Stimulated activated CD8-positive, alpha-beta memory T cell treated with anti-CD3 and anti-CD28 coated beads, Interleukin-4, amount 100 ng/mL, for 1 hour (primary cell): ENCODE data around the gene NKAIN1.
"Not testable (repeated sequence)": the region's sequence is repeated elsewhere in the genome, so short reads cannot be mapped to it uniquely, and the experiment has no call there.

ENCODE experiments used
- DNase-seq, 2 donors: peaks; one replicate each; pipeline ENCODE4 v3.0.0-alpha.2; 2020; ENCODE audit warnings: low read depth in 2 of 2, low spot score in 1 of 2

NKAIN1 gene

GRCh38 chr1:31239653-31240241, at the start of gene NKAIN1:
Gene NKAIN1, minus strand, starts transcription at chr1:31239887. Its CDS starts 340 bp downstream, at chr1:31239547.
- DNase-seq, result no peak

GRCh38 chr1:31289021-31289420, 49.3 kb upstream of the NKAIN1 start:
- DNase-seq, result no peak

- not testable (repeated sequence) for DNase-seq
These were observed 48.1 kb upstream of the NKAIN1 start for GRCh38 chr1:31287791-31288190.

GRCh38 chr1:31282426-31282825, 42.7 kb upstream of the NKAIN1 start:
- DNase-seq, result not testable (repeated sequence)

GRCh38 chr1:31273619-31274018, 33.9 kb upstream of the NKAIN1 start:
- no peak for DNase-seq

- DNase-seq, result no peak
These were observed 32.7 kb upstream of the NKAIN1 start for GRCh38 chr1:31272369-31272768.

- no peak for DNase-seq
These were observed 26.9 kb upstream of the NKAIN1 start for GRCh38 chr1:31266547-31266946.

GRCh38 chr1:31264790-31265386, 25.2 kb upstream of the NKAIN1 start:
- DNase-seq, result no peak

- DNase-seq, result no peak
These were observed 23.7 kb upstream of the NKAIN1 start for GRCh38 chr1:31263408-31263807.

- not testable (repeated sequence) for DNase-seq
These were observed 22.7 kb upstream of the NKAIN1 start for GRCh38 chr1:31262393-31262792.

GRCh38 chr1:31261916-31262315, 22.2 kb upstream of the NKAIN1 start:
- no peak for DNase-seq

GRCh38 chr1:31259746-31260145, 20.1 kb upstream of the NKAIN1 start:
- no peak for DNase-seq

GRCh38 chr1:31258581-31258980, 18.9 kb upstream of the NKAIN1 start:
- no peak for DNase-seq

- DNase-seq, result no peak
These were observed 17.5 kb upstream of the NKAIN1 start for GRCh38 chr1:31257213-31257612.

- DNase-seq, result no peak
These were observed 10.2 kb upstream of the NKAIN1 start for GRCh38 chr1:31249854-31250253.

GRCh38 chr1:31248276-31248675, 8.6 kb upstream of the NKAIN1 start:
- DNase-seq, result no peak

GRCh38 chr1:31244326-31244725, 4.6 kb upstream of the NKAIN1 start:
- no peak for DNase-seq

GRCh38 chr1:31243501-31244286, 4.0 kb upstream of the NKAIN1 start:
- no peak for DNase-seq

GRCh38 chr1:31241321-31241720, 1.6 kb upstream of the NKAIN1 start:
- no peak for DNase-seq

- no peak for DNase-seq
These were observed 587 bp downstream of the NKAIN1 start for GRCh38 chr1:31238986-31239613.

- DNase-seq, result no peak
These were observed 1.1 kb downstream of the NKAIN1 start for GRCh38 chr1:31238612-31238985.

GRCh38 chr1:31234870-31235269, 4.8 kb downstream of the NKAIN1 start:
- no peak for DNase-seq
